Left renal cortex interstitium (tissue), 4 donors: ENCODE data around the gene CEND1. TPM values are rescaled to one million over a fixed set of nuclear protein-coding genes. Genes with fewer than 3 reads are reported as not detected.

Source experiments
- DNase-seq, 4 donors: peaks; one replicate each; pipeline ENCODE4 v3.0.0-alpha.2; 2013; ENCODE audit warnings: low read depth in 4 of 4, low spot score in 2 of 4, missing footprints in 1 of 4
- polyA plus RNA-seq, 4 donors: library from polyadenylated mRNA; unstranded; fragments of 120-200 nt; gene quantifications; one replicate each; pipeline ENCODE4 v1.2.1, GENCODE V29; 2013; ENCODE audit not compliant: insufficient read length in 4 of 4

CEND1 gene
- polyA plus RNA-seq, 4 donors, result 0.28 to 1.3 (median 0.99) TPM

GRCh38 chr11:813072-813455 lies 23.2 kb upstream of the CEND1 start:
- DNase-seq, result no peak

GRCh38 chr11:812390-812789 lies 22.5 kb upstream of the CEND1 start:
- DNase-seq, result no peak

GRCh38 chr11:811446-812245 lies 21.8 kb upstream of the CEND1 start:
- no peak for DNase-seq

GRCh38 chr11:810040-810567 lies 20.2 kb upstream of the CEND1 start:
- DNase-seq, result no peak

GRCh38 chr11:809287-810039 lies 19.6 kb upstream of the CEND1 start, which contains the start of gene RPLP2:
TSS of gene RPLP2 (plus strand) at chr11:809967. CDS start at chr11:810235, 268 bp downstream.
- DNase-seq, result peak; percentile 97 to 99 (median 98)

- DNase-seq, result no peak
These were observed 18.8 kb upstream of the CEND1 start for GRCh38 chr11:808427-809286.

- no peak for DNase-seq
These were observed 14.7 kb upstream of the CEND1 start for GRCh38 chr11:804599-804964.

- DNase-seq, result no peak
These were observed 14.1 kb upstream of the CEND1 start for GRCh38 chr11:803770-804598.

- DNase-seq, result no peak
These were observed 13.5 kb upstream of the CEND1 start for GRCh38 chr11:803467-803742.

- DNase-seq, result no peak
These were observed 13.0 kb upstream of the CEND1 start for GRCh38 chr11:802693-803466.

GRCh38 chr11:802018-802617 lies 12.2 kb upstream of the CEND1 start:
- no peak for DNase-seq

GRCh38 chr11:801097-801780 lies 11.3 kb upstream of the CEND1 start:
- no peak for DNase-seq

- no peak for DNase-seq
These were observed 10.6 kb upstream of the CEND1 start for GRCh38 chr11:800473-800872.

GRCh38 chr11:799641-800316 lies 9.9 kb upstream of the CEND1 start:
- DNase-seq, result no peak

GRCh38 chr11:798093-798713 lies 8.3 kb upstream of the CEND1 start, which contains the start of gene SLC25A22:
TSS of gene SLC25A22 (minus strand) at chr11:798281. CDS start at chr11:795006, 3,275 bp downstream.
- DNase-seq, result no peak

- no peak for DNase-seq
These were observed 7.6 kb upstream of the CEND1 start for GRCh38 chr11:797296-798092.
